ENCODE data around the gene ADAMTS17. TPM values are rescaled to one million over a fixed set of nuclear protein-coding genes. Genes with fewer than 3 reads are reported as not detected.

Gene ADAMTS17
- total RNA-seq, 1 experiment from 2014 or later, result 0.32 TPM

DNA sequence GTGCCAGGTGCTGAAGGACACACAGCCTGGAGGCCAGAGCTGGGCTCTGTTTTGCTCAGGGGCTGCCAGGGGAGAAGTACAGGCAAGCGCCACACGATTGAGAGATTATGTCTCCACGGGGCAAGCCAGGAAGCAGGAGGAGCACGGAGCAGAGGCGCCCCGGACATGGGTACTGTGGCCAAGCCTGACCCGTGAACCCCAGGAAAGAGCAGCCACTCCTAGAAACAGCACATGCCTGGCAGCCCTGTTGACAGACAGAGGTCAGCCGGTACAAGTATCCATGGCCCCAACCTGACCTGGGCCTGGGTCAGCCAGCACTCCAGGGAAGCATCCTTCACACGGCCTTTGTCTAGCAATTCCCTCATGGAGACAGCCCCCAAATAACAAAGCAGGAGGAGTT is 89.4 kb downstream of the ADAMTS17 start:
- Histone ChIP-seq H3K27ac (no peak overlapping the region), H3K36me3 (no peaks in the 10 kb centered on the region), H3K9me3 (replicated peaks) (no peaks in the 10 kb centered on the region), H3K27me3 (replicated peaks) (no peaks in the 10 kb centered on the region), H3K4me3 (no peak overlapping the region), H3K4me1 (replicated peaks) (no peaks in the 10 kb centered on the region)
- peak in 1 of 2 experiments; percentile 13 for DNase-seq (ENCODE audit: low read depth in 1 of 2, low spot score in 2 of 2)

DNA sequence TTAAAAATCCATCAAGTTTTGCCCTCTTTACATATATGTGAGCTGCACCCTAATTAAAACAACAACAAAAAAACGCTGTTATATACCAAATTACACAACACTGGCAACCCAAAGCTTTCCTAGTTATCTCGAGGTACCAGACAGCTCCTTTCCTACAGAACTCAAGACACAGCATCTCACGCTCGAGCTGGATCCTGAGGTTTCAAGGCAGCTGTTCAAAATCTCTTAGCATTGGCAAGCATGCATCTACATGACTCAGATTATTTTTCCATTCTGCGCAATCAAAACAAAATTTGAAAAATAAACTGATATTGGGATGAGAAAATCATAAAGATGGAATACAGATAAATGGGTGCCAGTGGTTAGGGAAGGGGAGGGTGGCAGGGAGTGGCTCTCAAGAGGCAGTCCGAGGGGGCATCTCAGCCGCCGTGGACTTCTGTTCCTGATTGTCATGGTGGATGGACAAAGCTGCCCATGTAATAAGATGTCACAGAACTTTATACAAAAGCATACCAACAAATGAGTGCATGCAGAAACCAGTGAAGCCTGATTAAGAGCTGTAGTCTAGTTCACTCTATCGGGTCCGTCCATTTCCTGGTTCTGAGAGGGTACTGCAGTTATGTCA is 91.5 kb downstream of the ADAMTS17 start:
- H3K36me3 ChIP-seq, result no peaks in the 10 kb centered on the region
- no peaks in the 10 kb centered on the region for H3K4me1 ChIP-seq (replicated peaks)
- no peak overlapping the region for H3K27ac ChIP-seq
- no peaks in the 10 kb centered on the region for H3K9me3 ChIP-seq (replicated peaks)
- no peak overlapping the region for H3K4me3 ChIP-seq
- DNase-seq (ENCODE audit: low read depth in 1 of 2, low spot score in 2 of 2), result peak in 1 of 2 experiments; percentile 16
- no peaks in the 10 kb centered on the region for H3K27me3 ChIP-seq (replicated peaks)

DNA sequence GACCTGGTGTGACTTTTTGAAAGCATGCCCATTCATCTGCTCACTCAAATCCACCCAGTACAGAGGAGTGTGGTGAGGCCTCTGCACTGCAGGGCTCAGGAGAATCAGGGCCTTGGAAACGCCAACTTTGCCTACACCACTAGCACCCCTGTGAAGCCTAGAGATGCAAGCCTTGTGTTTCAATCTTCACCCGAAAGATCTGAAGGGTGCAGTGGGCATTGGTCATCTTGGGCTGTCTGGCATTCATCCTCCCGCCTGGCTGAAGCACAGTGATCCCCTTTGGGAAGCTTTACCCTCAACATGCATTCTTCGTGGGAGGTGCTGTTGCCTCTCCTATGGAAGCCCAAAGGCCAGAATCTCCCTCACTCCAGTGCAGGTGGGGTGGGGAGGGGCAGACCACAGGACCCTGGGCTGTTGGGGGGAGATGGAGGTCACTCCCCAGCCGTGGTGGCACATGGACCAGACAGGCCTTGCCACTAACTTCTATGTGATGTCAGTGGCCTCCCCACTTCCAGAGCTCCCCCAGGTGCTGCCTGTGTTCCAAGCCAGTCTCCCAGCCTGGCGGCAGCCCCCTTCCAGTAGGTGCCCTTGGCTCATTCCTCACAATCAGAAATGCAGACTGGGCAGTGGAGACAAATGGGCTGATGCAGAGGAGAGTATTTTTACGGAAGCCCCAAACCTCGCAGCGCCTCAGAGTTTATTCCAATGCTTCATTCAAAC is 92.5 kb downstream of the ADAMTS17 start:
- H3K27ac ChIP-seq, result no peak overlapping the region
- peak in 1 of 2 experiments; percentile 31 for DNase-seq (ENCODE audit: low read depth in 1 of 2, low spot score in 2 of 2)
- no peaks in the 10 kb centered on the region for H3K36me3 ChIP-seq
- H3K4me3 ChIP-seq, result no peak overlapping the region
- H3K4me1 ChIP-seq (replicated peaks), result no peaks in the 10 kb centered on the region
- H3K9me3 ChIP-seq (replicated peaks), result no peaks in the 10 kb centered on the region
- H3K27me3 ChIP-seq (replicated peaks), result no peaks in the 10 kb centered on the region

DNA sequence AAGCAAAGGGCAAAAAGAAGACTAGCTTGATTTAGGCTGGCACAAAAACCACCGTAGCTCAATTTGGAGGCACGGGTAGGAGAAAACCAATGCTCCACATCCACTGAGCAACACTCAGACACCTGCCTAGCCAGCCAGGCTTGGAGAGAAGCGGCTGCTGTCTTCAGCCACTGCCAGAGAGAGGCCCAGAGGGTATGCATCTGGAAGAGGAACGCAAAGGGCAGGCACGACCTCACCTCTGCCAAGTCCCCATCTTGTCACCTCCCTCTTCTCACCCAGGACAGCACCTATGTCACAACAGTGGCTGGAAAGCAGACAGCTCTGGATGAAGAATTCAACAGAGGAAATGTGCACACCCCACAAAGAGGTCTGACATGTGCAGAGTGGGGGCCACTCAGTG is 93.5 kb downstream of the ADAMTS17 start:
- Histone ChIP-seq H3K4me3 (no peak overlapping the region), H3K27ac (no peak overlapping the region)
- peak in 1 of 2 experiments; percentile 22 for DNase-seq (ENCODE audit: low read depth in 1 of 2, low spot score in 2 of 2)

DNA sequence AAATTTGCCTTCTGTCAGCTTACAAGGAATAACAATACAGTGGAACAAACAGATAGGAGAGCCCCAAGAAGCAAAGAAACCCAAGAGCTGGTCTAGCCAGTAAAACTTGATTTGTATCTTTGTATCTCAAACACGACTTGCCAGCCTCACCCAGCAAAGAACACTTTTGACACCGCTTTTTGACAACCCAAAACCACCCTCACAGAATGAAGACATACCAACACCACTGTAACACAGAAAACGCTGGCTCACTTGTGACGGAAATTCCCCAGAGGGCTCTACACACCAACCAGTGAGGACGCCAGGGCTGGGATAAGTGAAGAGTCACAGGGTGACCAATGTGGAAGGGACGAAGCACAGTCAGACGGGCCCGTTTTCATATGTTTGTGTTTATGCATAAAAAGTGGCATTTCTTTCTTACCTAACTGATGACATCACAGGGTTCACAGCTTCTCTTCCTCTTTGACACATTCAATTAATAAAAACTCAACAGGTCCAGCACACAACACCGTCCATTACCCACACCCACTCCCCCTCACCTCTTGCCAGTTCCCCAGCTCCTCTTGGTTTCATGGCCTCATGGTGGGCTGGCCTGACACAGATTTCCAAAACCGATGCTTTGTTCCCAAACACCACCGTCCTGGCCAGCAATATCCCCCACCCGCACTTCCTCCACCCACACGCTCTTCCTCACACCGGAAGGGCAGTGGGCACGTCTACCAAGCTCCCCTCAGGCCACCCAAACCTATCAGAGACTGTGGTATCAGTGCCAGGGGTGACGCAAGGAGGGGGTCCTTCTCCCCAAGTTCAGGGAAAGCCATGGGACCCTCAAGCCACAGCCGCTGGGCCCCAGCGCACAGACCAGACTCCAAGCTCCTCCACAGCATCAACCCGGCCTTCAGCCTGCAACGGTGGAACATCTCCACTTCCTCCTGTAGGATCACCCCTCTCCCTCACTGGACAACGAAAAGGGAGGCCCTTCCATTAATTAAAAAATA is 94.2 kb downstream of the ADAMTS17 start:
- no peaks in the 10 kb centered on the region for H3K9me3 ChIP-seq (replicated peaks)
- H3K27me3 ChIP-seq (replicated peaks), result no peaks in the 10 kb centered on the region
- DNase-seq (ENCODE audit: low read depth in 1 of 2, low spot score in 2 of 2), result no peak
- no peaks in the 10 kb centered on the region for H3K4me1 ChIP-seq (replicated peaks)
- H3K36me3 ChIP-seq, result no peaks in the 10 kb centered on the region
- H3K4me3 ChIP-seq, result no peak overlapping the region
- H3K27ac ChIP-seq, result no peak overlapping the region

More for the DNA sequence above, 93.5 kb downstream of the ADAMTS17 start:
- Histone ChIP-seq H3K9me3 (replicated peaks) (no peaks in the 10 kb centered on the region), H3K4me1 (replicated peaks) (no peaks in the 10 kb centered on the region), H3K36me3 (no peaks in the 10 kb centered on the region), H3K27me3 (replicated peaks) (no peaks in the 10 kb centered on the region)

DNA sequence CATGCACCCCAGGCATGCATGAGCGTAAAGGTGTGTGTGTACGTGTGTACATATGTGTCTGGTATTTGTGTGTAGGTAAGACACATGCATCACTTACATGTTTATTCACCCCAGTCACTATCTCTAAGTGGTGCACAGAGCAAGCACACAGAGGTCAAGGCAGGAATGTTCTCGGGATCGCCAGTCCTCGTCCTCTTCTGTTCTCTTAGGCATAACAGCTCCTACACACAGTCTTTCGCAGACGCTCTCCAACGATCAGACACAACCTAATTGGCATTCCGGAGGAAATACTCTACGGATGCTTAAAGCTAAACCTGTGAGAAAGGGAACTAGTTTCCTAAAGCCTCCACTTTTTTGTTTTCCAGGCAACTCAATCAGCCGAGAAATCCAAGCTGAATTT is 95.9 kb downstream of the ADAMTS17 start:
- Histone ChIP-seq H3K4me3 (no peak overlapping the region), H3K27me3 (replicated peaks) (no peaks in the 10 kb centered on the region), H3K27ac (no peak overlapping the region), H3K9me3 (replicated peaks) (no peaks in the 10 kb centered on the region), H3K4me1 (replicated peaks) (no peaks in the 10 kb centered on the region), H3K36me3 (no peaks in the 10 kb centered on the region)
- DNase-seq (ENCODE audit: low read depth in 1 of 2, low spot score in 2 of 2), result no peak

DNA sequence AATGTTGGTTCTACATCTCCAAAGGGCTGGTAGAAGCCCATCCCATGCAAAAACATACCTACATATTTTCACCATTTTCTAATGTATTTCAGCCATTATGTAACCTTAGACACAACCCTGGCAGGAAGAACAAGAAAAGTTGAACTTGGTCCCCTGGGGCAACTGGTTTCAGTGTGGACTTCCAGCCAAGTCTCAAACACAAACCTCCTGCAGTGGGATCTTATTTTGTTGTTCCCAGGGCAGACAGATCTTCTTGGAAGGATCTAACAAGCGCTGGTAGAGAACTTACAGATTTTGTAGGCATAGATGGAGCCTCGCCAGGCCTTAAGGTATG is 96.3 kb downstream of the ADAMTS17 start:
- Histone ChIP-seq H3K36me3 (no peaks in the 10 kb centered on the region), H3K27ac (no peak overlapping the region), H3K27me3 (replicated peaks) (no peaks in the 10 kb centered on the region), H3K4me1 (replicated peaks) (no peaks in the 10 kb centered on the region), H3K4me3 (no peak overlapping the region), H3K9me3 (replicated peaks) (no peaks in the 10 kb centered on the region)
- no peak for DNase-seq (ENCODE audit: low read depth in 1 of 2, low spot score in 2 of 2)

DNA sequence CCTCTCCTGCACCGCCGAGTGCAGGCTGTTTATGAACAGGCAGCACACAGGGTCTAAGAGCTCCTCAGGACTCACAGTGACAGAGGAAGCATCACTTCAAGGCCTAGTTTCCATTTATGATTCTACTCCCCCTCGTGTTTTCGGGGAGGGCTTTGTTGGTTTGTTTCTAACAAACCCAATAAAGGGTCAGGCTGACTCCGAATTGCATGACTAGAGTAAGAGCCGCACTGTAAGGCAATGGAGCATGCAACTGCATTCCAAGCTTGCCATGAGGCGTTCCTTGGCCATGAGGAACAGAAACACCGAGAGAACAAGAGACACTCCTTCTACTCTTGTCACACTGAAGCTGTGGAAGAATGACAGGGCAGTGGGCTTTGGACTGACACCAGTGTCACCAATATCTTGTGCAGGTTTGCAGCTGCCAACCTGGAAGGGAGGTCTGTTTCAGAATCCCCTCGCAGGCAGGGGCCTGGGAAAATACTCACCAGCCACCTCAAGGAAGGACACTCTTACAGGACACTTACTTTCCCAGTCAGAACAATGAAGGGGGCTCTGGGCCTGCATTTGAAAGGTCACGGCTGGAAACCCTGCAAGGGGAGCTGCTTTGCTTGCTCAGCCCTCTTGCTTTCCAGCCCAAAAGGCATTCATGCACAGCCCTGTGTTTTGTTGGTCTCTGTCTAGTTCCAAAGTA is 96.8 kb downstream of the ADAMTS17 start:
- H3K9me3 ChIP-seq (replicated peaks), result no peaks in the 10 kb centered on the region

DNA sequence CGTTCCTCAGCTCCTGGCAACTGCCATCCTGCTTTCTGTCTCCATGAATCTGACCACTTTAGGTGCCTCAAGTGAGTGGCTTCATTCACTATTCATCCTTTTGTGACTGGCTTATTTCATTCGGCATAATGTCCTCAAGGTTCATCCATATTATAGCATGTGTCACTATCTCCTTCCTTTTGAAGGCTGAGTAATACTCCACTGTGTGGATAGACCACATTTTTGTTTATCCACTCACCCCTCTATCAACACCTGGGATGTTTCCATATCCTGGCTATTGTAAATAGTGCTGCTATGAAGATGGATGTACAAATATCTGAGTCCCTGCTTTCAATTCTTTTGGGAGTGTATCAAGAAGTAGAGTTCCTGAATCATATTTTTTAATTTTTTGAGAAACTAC is 98.8 kb downstream of the ADAMTS17 start:
- H3K4me3 ChIP-seq, result no peak overlapping the region
- no peak for DNase-seq (ENCODE audit: low read depth in 1 of 2, low spot score in 2 of 2)
- H3K27ac ChIP-seq, result no peak overlapping the region
- no peaks in the 10 kb centered on the region for H3K36me3 ChIP-seq
- no peaks in the 10 kb centered on the region for H3K9me3 ChIP-seq (replicated peaks)
- H3K4me1 ChIP-seq (replicated peaks), result no peaks in the 10 kb centered on the region
- no peaks in the 10 kb centered on the region for H3K27me3 ChIP-seq (replicated peaks)

More for the DNA sequence above, 96.8 kb downstream of the ADAMTS17 start:
- no peak overlapping the region for H3K4me3 ChIP-seq
- H3K27me3 ChIP-seq (replicated peaks), result no peaks in the 10 kb centered on the region
- no peaks in the 10 kb centered on the region for H3K36me3 ChIP-seq
- no peaks in the 10 kb centered on the region for H3K4me1 ChIP-seq (replicated peaks)
- H3K27ac ChIP-seq, result no peak overlapping the region
- no peak for DNase-seq (ENCODE audit: low read depth in 1 of 2, low spot score in 2 of 2)

DNA sequence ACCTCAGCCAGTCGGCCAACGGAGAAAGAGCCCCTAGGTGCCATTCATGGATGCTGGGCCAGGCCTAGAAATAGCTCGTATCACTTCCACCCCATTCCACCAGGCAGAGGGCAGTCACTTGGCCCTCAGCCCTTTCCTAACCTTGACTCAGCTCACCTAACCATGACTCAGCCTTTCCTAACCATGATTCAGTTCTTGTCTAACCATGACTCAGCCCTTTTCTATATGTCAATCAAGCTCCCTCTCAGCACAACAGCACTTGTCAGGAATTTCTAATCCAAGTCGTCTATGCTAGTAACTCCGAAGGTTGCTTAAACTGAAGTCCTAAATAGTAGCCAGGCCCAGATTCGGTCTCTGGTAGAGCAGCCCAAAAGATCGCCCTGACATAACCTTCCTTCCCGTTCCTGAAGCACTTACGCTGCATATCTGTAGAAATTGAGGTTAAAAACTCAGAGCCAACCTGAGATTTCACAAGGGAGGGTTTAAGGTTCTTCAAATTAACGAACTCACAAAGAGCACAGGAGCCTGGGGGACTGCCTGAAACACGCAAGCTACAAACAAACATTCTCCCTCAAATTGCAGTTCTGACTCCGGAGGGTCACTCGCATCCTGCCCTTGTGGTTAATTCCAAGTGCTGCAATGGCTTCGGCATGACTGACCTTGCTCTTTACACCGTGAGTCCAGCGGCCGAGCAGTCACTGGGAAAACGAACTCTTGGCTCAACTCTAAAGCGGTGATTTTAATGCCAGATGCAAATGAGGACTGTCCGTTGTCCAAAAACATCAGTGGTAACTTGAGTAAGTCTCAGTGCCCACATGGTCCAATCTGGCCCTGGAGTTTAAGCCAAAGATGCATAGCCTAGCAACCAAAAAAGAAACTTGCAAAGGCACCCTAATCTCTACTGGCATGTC is 99.9 kb downstream of the ADAMTS17 start:
- no peak overlapping the region for H3K4me3 ChIP-seq

DNA sequence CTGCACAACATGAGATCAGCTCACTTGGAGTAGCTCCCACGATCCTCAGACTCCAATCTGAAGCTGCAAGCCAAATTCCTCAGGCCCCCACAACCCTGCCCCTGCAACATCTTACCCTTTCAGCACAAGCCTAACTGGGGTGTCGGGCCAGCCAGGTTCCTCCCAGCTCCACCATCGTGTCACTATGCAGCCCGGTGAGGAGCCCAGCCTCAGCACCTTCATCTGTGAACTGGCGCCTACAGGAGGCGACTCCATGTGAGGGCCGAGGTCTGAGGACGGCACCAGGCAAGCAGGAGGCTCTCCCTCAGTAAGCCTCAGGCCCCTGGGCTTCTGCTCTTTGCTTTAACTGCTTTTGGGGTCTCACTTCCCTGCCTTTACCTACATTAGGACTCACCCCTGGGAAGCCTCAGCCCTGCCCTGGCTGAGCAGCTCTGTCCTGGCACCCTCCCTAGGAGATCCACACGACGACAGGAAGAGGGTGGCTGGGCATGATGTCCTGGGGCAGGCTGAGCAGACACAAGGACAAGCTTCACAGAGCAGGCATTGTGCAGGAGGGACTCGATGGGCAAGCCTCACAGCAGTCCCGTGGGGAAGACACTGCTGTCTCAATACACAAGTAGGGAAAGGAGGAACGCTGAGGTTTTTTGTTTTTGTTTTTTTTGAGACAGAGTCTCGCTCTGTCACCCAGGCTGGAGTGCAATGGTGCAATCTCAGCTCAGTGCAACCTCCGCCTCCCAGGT is 104.6 kb downstream of the ADAMTS17 start:
- Histone ChIP-seq H3K9me3 (replicated peaks) (no peaks in the 10 kb centered on the region), H3K36me3 (no peaks in the 10 kb centered on the region), H3K4me1 (replicated peaks) (no peaks in the 10 kb centered on the region), H3K27me3 (replicated peaks) (no peaks in the 10 kb centered on the region; the same call in 1 of the 2 replicates), H3K27ac (no peak overlapping the region), H3K4me3 (no peak overlapping the region)
- DNase-seq (ENCODE audit: low read depth in 1 of 2, low spot score in 2 of 2), result no peak

More for the DNA sequence above, 99.9 kb downstream of the ADAMTS17 start:
- Histone ChIP-seq H3K4me1 (replicated peaks) (no peaks in the 10 kb centered on the region), H3K27ac (no peak overlapping the region), H3K36me3 (no peaks in the 10 kb centered on the region), H3K9me3 (replicated peaks) (no peaks in the 10 kb centered on the region), H3K27me3 (replicated peaks) (no peaks in the 10 kb centered on the region; the same call in 1 of the 2 replicates)
- DNase-seq (ENCODE audit: low read depth in 1 of 2, low spot score in 2 of 2), result no peak

DNA sequence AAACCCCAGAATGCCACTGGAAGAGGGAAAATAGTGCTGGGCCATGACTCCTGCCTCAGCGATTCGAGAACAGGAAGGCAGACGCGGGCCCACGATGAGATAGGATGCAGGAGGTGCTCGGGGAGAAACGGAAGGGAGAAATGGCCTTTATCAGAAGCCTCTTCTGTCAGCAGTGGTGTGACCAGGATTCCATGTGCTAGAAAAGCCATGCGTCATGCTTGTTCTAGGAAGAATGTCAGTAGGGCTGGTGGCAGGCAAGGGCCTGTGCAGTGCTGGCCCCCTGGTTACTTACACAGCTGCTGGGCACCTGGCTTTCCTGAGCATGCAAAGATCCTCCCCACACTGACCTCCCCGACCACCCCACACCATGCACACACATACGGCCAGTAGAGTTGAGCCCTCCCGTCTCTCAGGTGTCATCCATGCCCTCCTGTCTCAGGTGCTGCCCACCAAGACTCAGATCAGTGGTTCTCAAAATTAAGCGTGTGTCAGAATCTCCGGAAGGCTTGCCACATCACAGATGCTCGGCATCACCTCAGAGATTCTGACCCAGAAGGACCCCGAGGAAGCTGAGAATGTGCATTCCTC is 106.7 kb downstream of the ADAMTS17 start:
- H3K27ac ChIP-seq, result no peak overlapping the region
- no peak overlapping the region for H3K4me3 ChIP-seq
- H3K27me3 ChIP-seq (replicated peaks), result no peaks in the 10 kb centered on the region; the same call in 1 of the 2 replicates
- no peak for DNase-seq (ENCODE audit: low read depth in 1 of 2, low spot score in 2 of 2)
- no peaks in the 10 kb centered on the region for H3K36me3 ChIP-seq
- H3K9me3 ChIP-seq (replicated peaks), result no peaks in the 10 kb centered on the region
- H3K4me1 ChIP-seq (replicated peaks), result no peaks in the 10 kb centered on the region
